LNCaP clone FGC (cell line): ENCODE measurements around the gene FKBP1A.

Experiments
- DNase-seq: peaks from one replicate; pipeline ENCODE4 v3.0.0-alpha.2; 2011; ENCODE audit warnings: low read depth
- H3K4me3 ChIP-seq: 2 replicates; pipeline ENCODE4 v1.5.1; 2011; ENCODE audit warnings: mild to moderate bottlenecking, low read depth, low read length, control low read depth
- CTCF ChIP-seq: IDR thresholded peaks from 2 replicates; pipeline ENCODE4 v1.5.1; 2012; ENCODE audit warnings: mild to moderate bottlenecking; ENCODE audit not compliant: control insufficient read depth, insufficient read depth; ENCODE audit errors: extremely low read depth

The FKBP1A gene

DNA sequence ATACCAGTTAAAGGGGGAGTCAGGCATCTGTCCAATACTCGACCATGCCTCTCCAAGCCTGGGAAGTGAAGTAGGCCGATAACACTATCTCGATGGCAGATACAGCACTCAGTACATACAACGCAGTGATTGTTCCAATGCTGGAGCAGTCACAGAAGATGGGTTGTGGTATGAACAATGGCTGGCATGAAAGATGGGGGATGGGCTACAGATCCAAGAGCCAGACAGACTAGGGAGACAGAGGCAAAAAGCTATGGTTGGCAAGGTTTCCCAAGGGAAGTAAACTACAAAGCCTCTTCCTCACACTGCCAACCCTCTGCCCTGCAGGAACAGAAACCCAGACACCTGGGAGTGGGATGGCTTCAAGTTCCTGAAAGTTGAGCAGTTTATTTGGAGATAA, 19.2 kb downstream of the FKBP1A start:
- H3K4me3 ChIP-seq, result no peak overlapping the region
- no peak for TF ChIP-seq CTCF
- DNase-seq, result no peak

GRCh38 chr20:1373036-1373435, 19.8 kb downstream of the FKBP1A start:
- H3K4me3 ChIP-seq, result no peak overlapping the region
- no peak for TF ChIP-seq CTCF
- DNase-seq, result no peak

DNA sequence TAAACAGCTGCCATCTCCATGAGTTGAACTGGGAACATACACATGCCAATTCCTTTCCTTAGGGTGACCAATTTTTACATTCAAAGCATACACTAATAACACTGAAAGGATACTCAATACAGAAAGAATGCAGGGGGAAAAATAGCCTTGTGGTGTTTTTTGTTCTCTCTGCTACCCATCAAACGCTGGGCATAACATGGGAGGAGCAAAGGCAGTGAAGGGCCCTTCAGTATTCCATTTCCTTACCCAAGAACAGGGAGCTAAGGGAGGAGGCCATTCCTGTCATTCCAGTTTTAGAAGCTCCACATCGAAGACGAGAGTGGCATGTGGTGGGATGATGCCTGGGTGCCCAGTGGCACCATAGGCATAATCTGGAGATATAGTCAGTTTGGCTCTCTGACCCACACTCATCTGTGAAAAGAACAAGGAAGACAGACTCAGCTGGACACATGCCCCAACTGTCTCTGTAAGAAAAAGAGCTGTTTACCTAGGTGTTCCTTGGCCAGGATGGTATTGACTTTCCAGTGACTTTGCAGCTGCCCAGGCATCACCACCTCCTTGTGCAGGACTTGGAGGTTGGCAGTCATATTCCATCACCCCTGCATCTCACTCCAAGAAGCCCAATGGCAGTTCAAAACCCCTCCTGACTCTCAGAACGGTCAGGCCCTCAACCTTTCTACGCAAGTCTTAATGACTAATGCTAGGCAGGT, 20.9 kb downstream of the FKBP1A start:
- DNase-seq, result peak; percentile 96
- no peak for TF ChIP-seq CTCF
- no peak overlapping the region for H3K4me3 ChIP-seq

DNA sequence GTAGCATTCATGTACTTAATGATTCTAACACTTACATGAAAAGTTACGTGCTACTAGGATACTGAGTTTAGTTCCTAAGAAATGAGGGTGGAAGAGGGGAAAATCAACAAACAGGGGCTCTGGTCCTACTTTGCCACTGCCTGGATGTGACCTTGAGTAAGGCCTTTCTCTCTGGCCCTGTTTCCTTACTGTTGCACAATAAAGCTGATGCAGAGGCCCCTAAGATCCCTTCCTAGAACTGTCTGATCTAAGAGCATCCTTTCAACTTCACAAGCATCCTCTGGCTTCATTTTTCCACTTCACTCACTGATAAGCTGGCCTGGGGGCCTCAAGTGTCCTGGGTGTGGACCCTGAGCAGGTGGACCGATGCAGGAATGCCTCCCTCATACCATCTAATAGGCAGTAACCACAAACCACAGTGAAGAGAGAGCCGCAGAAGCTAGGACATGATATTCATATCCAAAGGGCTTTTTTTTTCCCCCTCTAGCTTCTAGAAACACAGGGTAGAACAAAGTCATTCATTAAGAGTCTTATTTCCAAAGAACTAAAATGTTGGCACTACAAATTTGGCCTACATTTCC, 21.6 kb downstream of the FKBP1A start:
- DNase-seq, result no peak
- no peak overlapping the region for H3K4me3 ChIP-seq
- no peak for TF ChIP-seq CTCF

DNA sequence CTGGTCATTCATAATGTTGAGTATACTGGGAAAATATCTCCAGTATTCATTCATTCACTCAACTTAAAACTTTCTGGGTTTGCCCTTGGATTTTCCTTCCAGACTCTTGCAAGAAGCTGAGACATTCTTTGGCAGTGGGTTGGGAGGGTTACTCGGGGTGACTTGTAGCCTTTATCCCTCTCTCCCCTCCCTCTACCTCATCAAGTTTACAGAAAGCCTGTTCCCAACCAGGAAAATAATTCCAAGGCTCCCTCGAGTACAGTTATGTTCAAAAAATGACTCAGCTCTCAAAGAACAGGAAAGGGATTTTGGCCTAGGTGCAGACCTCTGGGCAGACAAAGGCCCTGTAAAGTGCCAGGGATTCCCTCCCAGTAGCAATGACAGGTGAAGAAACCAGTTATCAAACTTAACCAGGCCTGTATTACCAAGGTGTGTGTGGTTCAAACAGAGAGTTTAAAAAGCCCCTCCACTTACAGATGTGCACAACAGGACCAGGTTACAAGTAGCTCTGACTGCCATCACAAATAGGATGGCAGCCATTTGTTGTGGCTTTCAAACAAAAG, 22.2 kb downstream of the FKBP1A start:
- no peak for DNase-seq
- H3K4me3 ChIP-seq, result no peak overlapping the region
- no peak for TF ChIP-seq CTCF

GRCh38 chr20:1369970-1370369, 22.9 kb downstream of the FKBP1A start:
- DNase-seq, result no peak
- H3K4me3 ChIP-seq, result no peak overlapping the region
- TF ChIP-seq CTCF, result no peak
